H1 (cell line): Measurements from ENCODE around the gene UBE2I. TPM values are rescaled to one million over a fixed set of nuclear protein-coding genes. Genes with fewer than 3 reads are reported as not detected.

Experiments used
- CTCF ChIA-PET: fragments of 300-600 bp; sonication (Branson Sonifier 250); formaldehyde crosslinking; loops from one replicate; lab custom pipeline; 2021; ENCODE audit not compliant: partially characterized antibody; lab: Charles Lee
- POLR2A ChIA-PET: fragments of 300-600 bp; sonication (Branson Sonifier 250); formaldehyde crosslinking; loops from one replicate; lab custom pipeline; 2021; ENCODE audit warnings: inconsistent platforms; ENCODE audit not compliant: partially characterized antibody; lab: Charles Lee
- DNase-seq, 2 experiments: peaks; one replicate each; pipeline versions ENCODE4 v3.0.0 to v3.0.0-alpha.2; 2010 to 2022; ENCODE audit warnings: low spot score in 2 of 2, low read depth in 1 of 2, mixed read lengths in 1 of 2
- FAIRE-seq: peaks from 2 replicates; lab custom pipeline; 2011; peaks lifted over from hg19 to GRCh38; lab: Jason Lieb, UNC
- H2AFZ ChIP-seq: 2 replicates; pipeline ENCODE4 v1.8.1; 2012; ENCODE audit warnings: low read length, inconsistent platforms
- H2AK5ac ChIP-seq: 2 replicates; pipeline ENCODE4 v1.6.1; 2013; ENCODE audit warnings: low read depth, low read length
- H2BK120ac ChIP-seq: replicated peaks from 2 replicates; pipeline ENCODE3; 2013; ENCODE audit warnings: low read depth, low read length, inconsistent platforms
- H2BK12ac ChIP-seq: 2 replicates; pipeline ENCODE4 v1.6.1; 2013; ENCODE audit warnings: low read depth, low read length
- H2BK15ac ChIP-seq: 2 replicates; pipeline ENCODE4 v1.6.1; 2013; ENCODE audit warnings: low read length
- H2BK20ac ChIP-seq: 2 replicates; pipeline ENCODE4 v1.6.1; 2013; ENCODE audit warnings: low read length
- H2BK5ac ChIP-seq: 2 replicates; pipeline ENCODE4 v1.6.1; 2013; ENCODE audit warnings: low read depth, low read length
- H3K14ac ChIP-seq: 2 replicates; pipeline ENCODE4 v1.6.1; 2013; ENCODE audit warnings: inconsistent platforms; ENCODE audit not compliant: insufficient read length
- H3K18ac ChIP-seq: 2 replicates; pipeline ENCODE4 v1.6.1; 2013; ENCODE audit warnings: low read length; ENCODE audit errors: extremely low read depth
- H3K23ac ChIP-seq: 2 replicates; pipeline ENCODE4 v1.6.1; 2013; ENCODE audit warnings: inconsistent platforms; ENCODE audit not compliant: insufficient read length
- H3K23me2 ChIP-seq: 2 replicates; pipeline ENCODE4 v1.6.1; 2013; ENCODE audit warnings: low read depth, low read length
- H3K27ac ChIP-seq: 2 replicates; pipeline ENCODE4 v1.6.1; 2011; ENCODE audit warnings: low read depth, low read length, inconsistent platforms
- H3K27me3 ChIP-seq, 4 experiments: replicated peaks in 1 of 4; 1 replicate in 1 of 4; 2 replicates in 3 of 4; pipeline versions ENCODE4 v1.6.1 to v1.8.1; 2011 to 2013; ENCODE audit warnings: low read length in 3 of 4, mild to moderate bottlenecking in 3 of 4, inconsistent platforms in 2 of 4, mixed read lengths in 2 of 4, moderate library complexity in 1 of 4; ENCODE audit not compliant: control insufficient read depth in 3 of 4, insufficient read depth in 3 of 4; ENCODE audit errors: extremely low read depth in 1 of 4
- H3K36me3 ChIP-seq, 4 experiments: 2 replicates each; pipeline versions ENCODE4 v1.6.1 to v1.8.1; 2011 to 2013; ENCODE audit warnings: mild to moderate bottlenecking in 4 of 4, low read length in 3 of 4, moderate library complexity in 2 of 4, control low read depth in 1 of 4, inconsistent platforms in 1 of 4; ENCODE audit not compliant: insufficient read depth in 4 of 4, control insufficient read depth in 2 of 4
- H3K4ac ChIP-seq: replicated peaks from 2 replicates; pipeline ENCODE3; 2013; ENCODE audit warnings: low read length, low read depth, mixed read lengths, inconsistent platforms; ENCODE audit not compliant: insufficient read length
- H3K4me1 ChIP-seq, 4 experiments: replicated peaks in 1 of 4; 1 replicate in 1 of 4; 2 replicates in 3 of 4; pipeline versions ENCODE4 v1.6.1 to v1.8.1; 2011 to 2013; ENCODE audit warnings: low read length in 3 of 4, inconsistent platforms in 2 of 4, mixed read lengths in 1 of 4; ENCODE audit not compliant: insufficient read depth in 4 of 4, control insufficient read depth in 3 of 4
- H3K4me2 ChIP-seq, 2 experiments: 2 replicates each; pipeline versions ENCODE4 v1.6.1 to v1.8.1; 2011 to 2013; ENCODE audit warnings: low read depth in 2 of 2, low read length in 2 of 2, control low read depth in 1 of 2, inconsistent platforms in 1 of 2, mild to moderate bottlenecking in 1 of 2; ENCODE audit not compliant: insufficient read depth in 1 of 2
- H3K4me3 ChIP-seq, 4 experiments: fragments of 200-600, 300-600 bp in 1 of 4; sonication (generic), shearing (Covaris generic), sonication (Bioruptor Twin) in 1 of 4; 2 replicates each; pipeline versions ENCODE4 v1.5.1 to v1.8.1; 2011 to 2016; ENCODE audit warnings: low read length in 4 of 4, low read depth in 3 of 4, control low read depth in 2 of 4, inconsistent platforms in 2 of 4, mild to moderate bottlenecking in 2 of 4, mixed read lengths in 1 of 4, moderate library complexity in 1 of 4; ENCODE audit not compliant: insufficient read depth in 2 of 4; ENCODE audit errors: extremely low read depth in 1 of 4
- H3K56ac ChIP-seq: replicated peaks from 2 replicates; pipeline ENCODE3; 2013; ENCODE audit warnings: low read depth, mild to moderate bottlenecking, mixed read lengths, low read length, inconsistent platforms; ENCODE audit not compliant: insufficient read length
- H3K79me1 ChIP-seq: 2 replicates; pipeline ENCODE4 v1.6.1; 2013; ENCODE audit warnings: low read depth, low read length, control low read depth
- H3K79me2 ChIP-seq, 2 experiments: 2 replicates each; pipeline versions ENCODE4 v1.6.1 to v1.8.1; 2012 to 2013; ENCODE audit warnings: low read length in 2 of 2, mild to moderate bottlenecking in 2 of 2, inconsistent platforms in 1 of 2; ENCODE audit not compliant: insufficient read depth in 2 of 2, control insufficient read depth in 1 of 2
- H3K9ac ChIP-seq, 4 experiments: replicated peaks in 1 of 4; 1 replicate in 1 of 4; 2 replicates in 3 of 4; pipeline versions ENCODE4 v1.6.1 to v1.8.1; 2011 to 2013; ENCODE audit warnings: low read depth in 3 of 4, low read length in 3 of 4, control low read depth in 2 of 4, mild to moderate bottlenecking in 2 of 4, moderate library complexity in 2 of 4, inconsistent platforms in 1 of 4; ENCODE audit errors: extremely low read depth in 1 of 4
- H3K9me3 ChIP-seq, 2 experiments: 2 replicates each; pipeline versions ENCODE4 v1.6.1 to v1.8.1; 2012 to 2013; ENCODE audit warnings: mild to moderate bottlenecking in 2 of 2, moderate library complexity in 2 of 2, control low read depth in 1 of 2, inconsistent platforms in 1 of 2, low read depth in 1 of 2, low read length in 1 of 2, mixed read lengths in 1 of 2; ENCODE audit not compliant: insufficient read depth in 2 of 2
- H4K20me1 ChIP-seq, 2 experiments: replicated peaks in 1 of 2; 2 replicates each; pipeline versions ENCODE3 to v1.8.1; 2011 to 2013; ENCODE audit warnings: inconsistent platforms in 2 of 2, low read length in 2 of 2, mild to moderate bottlenecking in 1 of 2; ENCODE audit not compliant: insufficient read depth in 2 of 2, control insufficient read depth in 1 of 2
- H4K5ac ChIP-seq: 2 replicates; pipeline ENCODE4 v1.6.1; 2013; ENCODE audit warnings: low read length, low read depth, mixed read lengths, inconsistent platforms; ENCODE audit not compliant: insufficient read length
- H4K8ac ChIP-seq: 2 replicates; pipeline ENCODE4 v1.8.0; 2013; ENCODE audit warnings: mild to moderate bottlenecking, moderate library complexity, low read length, inconsistent platforms; ENCODE audit not compliant: insufficient read depth; ENCODE audit errors: extremely low read depth
- H4K91ac ChIP-seq: replicated peaks from 2 replicates; pipeline ENCODE3; 2013; ENCODE audit warnings: low read length, mixed read lengths, inconsistent platforms; ENCODE audit not compliant: insufficient read length
- WGBS, 2 experiments: shearing (Covaris generic) in 1 of 2; methylation state at CpG; one replicate each; pipeline versions ENCODE4 v1.1.6 to v1.1.7; 2013 to 2015; ENCODE audit warnings: low lambda C conversion rate in 2 of 2, mixed read lengths in 2 of 2, inconsistent platforms in 1 of 2, low coverage in 1 of 2, missing lambda C conversion rate in 1 of 2; ENCODE audit not compliant: insufficient replicate concordance in 2 of 2, insufficient coverage in 1 of 2, insufficient read length in 1 of 2; ENCODE audit errors: extremely low coverage in 1 of 2, missing lambda C conversion rate in 1 of 2; 5-methylcytosine and 5-hydroxymethylcytosine counted together
- polyA plus RNA-seq, 7 experiments: library from polyadenylated mRNA; depleted of rRNA in 3 of 7; stranded (reverse) in 5 of 7; unstranded in 2 of 7; fragments of >200 nt in 5 of 7; fragments of 200-250 nt in 2 of 7; gene quantifications; 1 replicate in 5 of 7; 2 replicates in 1 of 7; 4 replicates in 1 of 7; pipeline versions ENCODE4 v1.2.1 to v1.2.3, GENCODE V29; 2011 to 2013; ENCODE audit warnings: missing spikeins in 2 of 7, mixed read lengths in 2 of 7
- total RNA-seq: library from RNA; stranded (reverse); fragmentation: NEBNext Ultra II Directional; extraction: Animal tissue kit (Norgen Biotek cat#: 25700); gene quantifications from 2 replicates; pipeline ENCODE4 v1.2.1, GENCODE V29; 2021

UBE2I gene
- total and polyA plus RNA-seq, 2 of the 8 experiments (the other 6 are each of a cell fraction or from before 2014, with no cell fraction given): 148 to 268 TPM

- no peak for DNase-seq
- H3K4ac ChIP-seq: no peak overlapping the region
- POLR2A ChIA-PET: interaction anchor here (0.6 to 1.8 kb wide), 3 partner anchors 9 to 65 kb away, joined by 3 to 10 read pairs (median 3); no protein-coding TSS in a partner anchor
- H3K56ac ChIP-seq: no peak overlapping the region
- H3K14ac ChIP-seq: no peak overlapping the region
- no peak overlapping the region for H2BK20ac ChIP-seq
- no peak overlapping the region for H2AK5ac ChIP-seq
- H3K79me1 ChIP-seq: peaks cover 9% of the 10 kb centered on the region
- no peak for FAIRE-seq
- no peak overlapping the region for H4K5ac ChIP-seq
- WGBS, 2 experiments: 97% methylated on average over 22 of the region's 24 CpGs; no CpG with 5 or more reads in 1 of the 2 experiments
- H3K79me2 ChIP-seq: peaks cover 4 to 19% of the 10 kb centered on the region in 2 experiments; a peak in 2 of 4 replicates
- H3K9ac ChIP-seq: no peak overlapping the region
- peaks cover 0 to 16% (median 9%) of the 10 kb centered on the region in 4 experiments; a peak in 5 of 7 replicates for H3K4me1 ChIP-seq
- H2BK15ac ChIP-seq: no peak overlapping the region
- H3K36me3 ChIP-seq: peaks cover 0 to 11% (median 0%) of the 10 kb centered on the region in 4 experiments; a peak in 1 of 8 replicates
- H3K23ac ChIP-seq: no peak overlapping the region
- H3K18ac ChIP-seq: no peak overlapping the region
- no peak overlapping the region for H2BK12ac ChIP-seq
- H3K27ac ChIP-seq: no peak overlapping the region
- H4K8ac ChIP-seq: peak overlapping the region; percentile 68; the same call in 1 of the 2 replicates
- H2BK5ac ChIP-seq: no peak overlapping the region
- CTCF ChIA-PET: interaction anchor here (1.1 to 1.3 kb wide), 3 partner anchors 10 to 15 kb away, joined by 3 to 11 read pairs (median 5); no protein-coding TSS in a partner anchor
- H3K4me2 ChIP-seq: no peak overlapping the region
- H3K9me3 ChIP-seq: no peaks in the 10 kb centered on the region
- no peak overlapping the region for H3K4me3 ChIP-seq
- peaks cover 3 to 22% of the 10 kb centered on the region in 2 experiments for H4K20me1 ChIP-seq
- no peak overlapping the region for H4K91ac ChIP-seq
- no peak overlapping the region for H2AFZ ChIP-seq
- H3K23me2 ChIP-seq: peaks cover 12% of the 10 kb centered on the region
- no peaks in the 10 kb centered on the region for H3K27me3 ChIP-seq
- no peak overlapping the region for H2BK120ac ChIP-seq
Measured at GRCh38 chr16:1375298-1375640, 65.8 kb downstream of the UBE2I start.
